HCT116 (cell line): ENCODE results near the gene SCYGR4. TPM values are rescaled to one million over a fixed set of nuclear protein-coding genes. Genes with fewer than 3 reads are reported as not detected.

Experiments
- ATAC-seq: fragments of 200-7000 bp; cut with Tn5 transposase; 2 replicates; pipeline ENCODE4 v1.9.1; 2020; ENCODE audit warnings: mild to moderate bottlenecking, moderate library complexity
- BruUV-seq: library from RNA; stranded (reverse); fragments of 400-500 nt; replicated peaks from 2 replicates; lab custom pipeline; 2021; lab: Mats Ljungman, UMichigan
- CTCF ChIA-PET: fragments of 300-600 bp; sonication (Branson Sonifier 250); formaldehyde crosslinking; loops from one replicate; lab custom pipeline; 2021; ENCODE audit warnings: antibody characterized with exemption; lab: Charles Lee
- POLR2A ChIA-PET: fragments of 300-600, 350-600 bp; sonication (Branson Sonifier 250); formaldehyde crosslinking; loops from one replicate; lab custom pipeline; 2021; ENCODE audit warnings: antibody characterized with exemption; lab: Charles Lee
- RAD21 ChIA-PET, 2 experiments: fragments of 300-600 bp; sonication (Branson Sonifier 250); formaldehyde crosslinking; loops; one replicate each; lab custom pipeline; 2023; ENCODE audit warnings: low total read pairs in 2 of 2; ENCODE audit not compliant: uncharacterized antibody in 2 of 2, unreplicated experiment in 2 of 2, low non-redundant PET in 1 of 2; lab: Charles Lee
- DNase-seq: peaks from one replicate; pipeline ENCODE4 v3.0.0-alpha.2; 2010; ENCODE audit warnings: low read depth, low spot score
- H2AFZ ChIP-seq: fragments of 200-600 bp; shearing (Covaris generic), sonication (generic); 2 replicates; pipeline ENCODE4 v1.6.1; 2017; ENCODE audit warnings: low read depth, mixed run types, mixed read lengths, antibody characterized with exemption, low read length; ENCODE audit not compliant: poor library complexity, severe bottlenecking
- H3K27ac ChIP-seq: 2 replicates; pipeline ENCODE4 v1.5.1; 2012; ENCODE audit warnings: low read depth, low read length
- H3K27me3 ChIP-seq: fragments of 200-600 bp; sonication (generic); 2 replicates; pipeline ENCODE4 v1.6.1; 2016; ENCODE audit warnings: mixed run types, low read length, mixed read lengths; ENCODE audit not compliant: insufficient read depth
- H3K36me3 ChIP-seq, 2 experiments: fragments of 200-500 bp in 1 of 2; fragments of 200-600 bp in 1 of 2; sonication (Bioruptor generic) in 1 of 2; sonication (generic) in 1 of 2; 2 replicates each; pipeline versions ENCODE4 v1.5.1 to v1.6.1; 2014 to 2016; ENCODE audit warnings: low read length in 2 of 2, inconsistent platforms in 1 of 2, mixed read lengths in 1 of 2, mixed run types in 1 of 2; ENCODE audit not compliant: insufficient read depth in 2 of 2, control insufficient read depth in 1 of 2
- H3K4me1 ChIP-seq, 2 experiments: fragments of 200-600 bp in 1 of 2; sonication (generic) in 1 of 2; 2 replicates each; pipeline versions ENCODE4 v1.5.1 to v1.6.1; 2012 to 2017; ENCODE audit warnings: low read length in 2 of 2, inconsistent platforms in 1 of 2, mild to moderate bottlenecking in 1 of 2, mixed read lengths in 1 of 2, mixed run types in 1 of 2, moderate library complexity in 1 of 2; ENCODE audit not compliant: insufficient read depth in 2 of 2, control insufficient read depth in 1 of 2
- H3K4me2 ChIP-seq: fragments of 200-600 bp; sonication (generic); 2 replicates; pipeline ENCODE4 v1.6.1; 2017; ENCODE audit warnings: mixed run types, low read length, mixed read lengths
- H3K4me3 ChIP-seq, 2 experiments: fragments of 200-600 bp in 1 of 2; sonication (generic) in 1 of 2; replicated peaks in 1 of 2; 2 replicates each; pipeline ENCODE4 v1.5.1; 2011 to 2016; ENCODE audit warnings: low read length in 2 of 2, control low read depth in 1 of 2, low read depth in 1 of 2, mild to moderate bottlenecking in 1 of 2, mixed read lengths in 1 of 2, mixed run types in 1 of 2
- H3K79me2 ChIP-seq: fragments of 200-600 bp; sonication (generic); 2 replicates; pipeline ENCODE4 v1.6.1; 2017; ENCODE audit warnings: mild to moderate bottlenecking, mixed run types, low read length, moderate library complexity, mixed read lengths; ENCODE audit not compliant: insufficient read depth
- H3K9ac ChIP-seq: fragments of 200-600 bp; sonication (generic); 2 replicates; pipeline ENCODE4 v1.6.1; 2016; ENCODE audit warnings: low read length, mixed read lengths
- H3K9me2 ChIP-seq: fragments of 200-600 bp; sonication (generic), shearing (Covaris generic); 2 replicates; pipeline ENCODE4 v1.6.1; 2017; ENCODE audit warnings: mixed run types, mild to moderate bottlenecking, moderate library complexity; ENCODE audit not compliant: insufficient read depth
- H3K9me3 ChIP-seq, 2 experiments: fragments of 200-500 bp in 1 of 2; fragments of 200-600 bp in 1 of 2; sonication (Bioruptor generic) in 1 of 2; sonication (generic) in 1 of 2; 2 replicates each; pipeline ENCODE4 v1.6.1; 2014 to 2017; ENCODE audit warnings: low read length in 2 of 2, mixed read lengths in 2 of 2, inconsistent platforms in 1 of 2, low read depth in 1 of 2, mild to moderate bottlenecking in 1 of 2, mixed run types in 1 of 2, moderate library complexity in 1 of 2; ENCODE audit not compliant: control insufficient read depth in 1 of 2, insufficient read depth in 1 of 2
- H4K20me1 ChIP-seq: fragments of 200-600 bp; sonication (generic), shearing (Covaris generic); 2 replicates; pipeline ENCODE4 v1.6.1; 2017; ENCODE audit warnings: mixed run types, mild to moderate bottlenecking, moderate library complexity; ENCODE audit not compliant: insufficient read depth
- CTCF ChIP-seq, 3 experiments: fragments of 200-600 bp in 1 of 3; sonication (generic) in 1 of 3; IDR thresholded peaks in 2 of 3; conservative IDR thresholded peaks in 1 of 3; 2 replicates each; pipeline ENCODE4 v1.5.1; 2012 to 2017; ENCODE audit warnings: low read depth in 2 of 3, low read length in 2 of 3, antibody characterized with exemption in 1 of 3, borderline replicate concordance in 1 of 3, control low read depth in 1 of 3, mild to moderate bottlenecking in 1 of 3, mixed read lengths in 1 of 3, mixed run types in 1 of 3, moderate library complexity in 1 of 3; ENCODE audit not compliant: insufficient read depth in 1 of 3
- EGR1 ChIP-seq: IDR thresholded peaks from 2 replicates; pipeline ENCODE4 v1.6.1; 2012; ENCODE audit warnings: low read depth
- ELF1 ChIP-seq: IDR thresholded peaks from 2 replicates; pipeline ENCODE4 v1.6.1; 2012; ENCODE audit warnings: low read depth, borderline replicate concordance
- REST ChIP-seq: IDR thresholded peaks from 2 replicates; pipeline ENCODE4 v1.6.1; 2012; ENCODE audit warnings: low read depth
- SIN3A ChIP-seq: IDR thresholded peaks from 2 replicates; pipeline ENCODE4 v1.6.1; 2012; ENCODE audit warnings: low read depth
- TCF7L2 ChIP-seq: IDR thresholded peaks from 2 replicates; pipeline ENCODE4 v1.7.0; 2011; ENCODE audit warnings: borderline replicate concordance, inconsistent platforms; ENCODE audit not compliant: insufficient read depth, insufficient read length; ENCODE audit errors: extremely low read depth
- intact Hi-C: fragments of 100-400 bp; cut with micrococcal nuclease; formaldehyde crosslinking; loops from 2 replicates; pipeline ENCODE4 v1.10.0; 2022
- total RNA-seq: library from RNA; stranded (reverse); gene quantifications from one replicate; pipeline ENCODE4 v1.2.1, GENCODE V29; 2021; ENCODE audit not compliant: unreplicated experiment

The SCYGR4 gene
- total RNA-seq, 1 experiment from 2014 or later = not detected

GRCh38 chr2:227595797-227596196 lies 21.5 kb upstream of the SCYGR4 start:
- ChIA-PET CTCF (no interaction called here), POLR2A (no interaction called here), RAD21 (no interaction called here)
- Histone ChIP-seq H3K4me3 (no peak overlapping the region), H3K9me3 (no peaks in the 10 kb centered on the region), H3K9ac (no peak overlapping the region), H3K79me2 (no peaks in the 10 kb centered on the region), H3K36me3 (no peaks in the 10 kb centered on the region), H3K27me3 (no peaks in the 10 kb centered on the region), H3K4me1 (peaks cover 8 to 13% of the 10 kb centered on the region in 2 experiments; a peak in 3 of 4 replicates), H3K27ac (no peak overlapping the region), H3K4me2 (no peak overlapping the region), H3K9me2 (no peaks in the 10 kb centered on the region), H4K20me1 (no peaks in the 10 kb centered on the region), H2AFZ (no peak overlapping the region)
- DNase-seq = no peak
- intact Hi-C loops = no loop called here
- peak; percentile 49; the same call in 1 of the 2 replicates for ATAC-seq
- BruUV-seq = no TSS peak
- TF ChIP-seq SIN3A = no peak
- TF ChIP-seq EGR1 = no peak
- no peak for TF ChIP-seq TCF7L2
- TF ChIP-seq REST = no peak
- no peak for TF ChIP-seq ELF1
- TF ChIP-seq CTCF (IDR thresholded peaks at IDR 0.05 in 2 of 3, conservative IDR thresholded peaks at IDR 0.05 in 1 of 3; ENCODE audit: borderline replicate concordance in 1 of 3, insufficient read depth in 1 of 3, low read depth in 2 of 3, low read length in 2 of 3) = peak in 1 of 3 experiments; percentile 6; a peak in 1 of 6 replicates
